CD8-positive, alpha-beta memory T cell (primary cell): ENCODE data around the gene ANKRD40CL. TPM values are rescaled to one million over a fixed set of nuclear protein-coding genes. Genes with fewer than 3 reads are reported as not detected.

Experiments
- CTCF ChIA-PET: fragments of 350-600 bp; sonication (Branson Sonifier 250); formaldehyde crosslinking; loops from one replicate; lab custom pipeline; 2021; ENCODE audit warnings: antibody characterized with exemption; lab: Charles Lee
- POLR2A ChIA-PET: fragments of 350-600 bp; sonication (Branson Sonifier 250); formaldehyde crosslinking; loops from one replicate; lab custom pipeline; 2021; ENCODE audit warnings: antibody characterized with exemption; lab: Charles Lee
- DNase-seq, 5 donors: peaks; one replicate each; pipeline versions ENCODE4 v3.0.0 to v3.0.0-alpha.2; 2020 to 2022; ENCODE audit warnings: mixed read lengths in 1 of 5
- H3K27ac ChIP-seq: one replicate; pipeline ENCODE4 v1.7.0; 2013; ENCODE audit warnings: low read depth, mild to moderate bottlenecking, low read length, moderate library complexity
- H3K27me3 ChIP-seq: 2 replicates; pipeline ENCODE4 v1.7.0; 2013; ENCODE audit warnings: low read length, mild to moderate bottlenecking; ENCODE audit not compliant: insufficient read depth, poor library complexity, severe bottlenecking
- H3K36me3 ChIP-seq: 2 replicates; pipeline ENCODE4 v1.7.0; 2013; ENCODE audit warnings: mild to moderate bottlenecking, low read length, moderate library complexity; ENCODE audit not compliant: insufficient read depth
- H3K4me1 ChIP-seq: 2 replicates; pipeline ENCODE4 v1.7.0; 2013; ENCODE audit warnings: mild to moderate bottlenecking, low read length, moderate library complexity; ENCODE audit not compliant: insufficient read depth
- H3K4me3 ChIP-seq: 2 replicates; pipeline ENCODE4 v1.7.0; 2013; ENCODE audit warnings: mild to moderate bottlenecking, low read length
- H3K9me3 ChIP-seq: 2 replicates; pipeline ENCODE4 v1.7.0; 2013; ENCODE audit warnings: mild to moderate bottlenecking, low read length
- H3K27ac Mint-ChIP-seq, 8 donors: one replicate each; pipeline ENCODE4 v1.8.0; 2020 to 2021; ENCODE audit warnings: mixed read lengths in 8 of 8, mild to moderate bottlenecking in 6 of 8, inconsistent platforms in 3 of 8, moderate library complexity in 3 of 8
- H3K27me3 Mint-ChIP-seq, 2 donors: one replicate each; pipeline ENCODE4 v1.8.0; 2020 to 2021; ENCODE audit warnings: mixed read lengths in 2 of 2, mild to moderate bottlenecking in 1 of 2, moderate library complexity in 1 of 2
- H3K36me3 Mint-ChIP-seq, 3 donors: one replicate each; pipeline ENCODE4 v1.8.0; 2020 to 2021; ENCODE audit warnings: mixed read lengths in 3 of 3, inconsistent platforms in 1 of 3, mild to moderate bottlenecking in 1 of 3
- H3K4me1 Mint-ChIP-seq, 3 donors: one replicate each; pipeline ENCODE4 v1.8.0; 2020 to 2021; ENCODE audit warnings: mixed read lengths in 3 of 3, inconsistent platforms in 1 of 3, mild to moderate bottlenecking in 1 of 3
- H3K4me3 Mint-ChIP-seq, 7 donors: one replicate each; pipeline ENCODE4 v1.8.0; 2020 to 2021; ENCODE audit warnings: mixed read lengths in 7 of 7, mild to moderate bottlenecking in 6 of 7, moderate library complexity in 4 of 7, inconsistent platforms in 2 of 7
- H3K9me3 Mint-ChIP-seq, 5 donors: one replicate each; pipeline ENCODE4 v1.8.0; 2020 to 2022; ENCODE audit warnings: mixed read lengths in 5 of 5, mild to moderate bottlenecking in 3 of 5, moderate library complexity in 2 of 5, inconsistent platforms in 1 of 5
- polyA plus RNA-seq: library from polyadenylated mRNA; unstranded; fragments of 300-500 nt; fragmentation: Illumina TruSeq; gene quantifications from one replicate; pipeline ENCODE4 v1.2.3, GENCODE V29; 2021
- total RNA-seq, 2 experiments: library from RNA; stranded (reverse); gene quantifications; one replicate each; pipeline ENCODE4 v1.2.3, GENCODE V29; 2021

ANKRD40CL gene
- total and polyA plus RNA-seq, 3 experiments from 2014 or later: not detected

DNA sequence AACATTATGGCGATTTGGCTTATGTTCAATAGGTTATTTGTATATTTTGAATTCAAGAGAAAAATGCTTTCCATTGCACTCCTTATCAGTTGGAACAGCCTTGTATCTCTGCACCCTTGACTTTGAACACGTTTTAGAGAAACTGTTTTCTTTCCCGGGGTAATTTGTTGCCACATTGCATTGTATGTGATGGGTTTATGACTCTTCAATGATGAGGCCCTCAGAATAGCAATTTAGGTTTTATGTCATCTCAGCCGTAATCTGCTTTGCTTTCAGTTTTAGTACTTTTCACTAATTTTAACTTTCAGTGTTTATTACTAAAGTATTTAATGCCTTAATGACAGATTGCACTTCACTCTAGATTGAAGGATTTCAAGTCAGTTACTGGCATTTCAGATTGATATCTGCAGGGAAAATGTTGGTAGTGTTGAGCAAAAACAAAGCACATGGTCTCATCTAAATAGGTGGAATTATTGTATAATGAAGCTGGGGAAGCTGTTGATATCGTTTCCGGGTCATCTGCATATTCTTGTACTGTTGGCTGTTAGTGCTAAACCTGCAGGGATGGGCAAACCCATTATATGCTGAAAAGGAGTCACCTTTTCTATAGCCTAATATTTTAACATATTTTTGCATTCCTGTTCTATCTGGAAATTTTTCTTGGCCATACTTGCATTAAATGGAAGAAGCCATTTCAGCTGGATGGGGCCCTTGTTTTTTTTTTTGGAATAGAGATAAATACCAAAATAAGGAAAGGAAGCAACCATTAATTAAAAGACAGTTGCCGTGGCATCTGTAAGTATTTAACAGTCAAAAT lies 45.9 kb downstream of the ANKRD40CL start:
- H3K4me3 ChIP-seq: peak overlapping the region; percentile 88
- H3K27ac ChIP-seq: peak overlapping the region; percentile 90
- no peaks in the 10 kb centered on the region for H3K9me3 ChIP-seq
- H3K27me3 ChIP-seq: no peaks in the 10 kb centered on the region
- H3K9me3 Mint-ChIP-seq: no peaks in the 10 kb centered on the region
- H3K4me1 ChIP-seq: peaks cover 55% of the 10 kb centered on the region
- H3K36me3 ChIP-seq: no peaks in the 10 kb centered on the region
- ChIA-PET POLR2A (interaction anchor here (0.6 kb wide), 1 partner anchor 14 kb away, joined by 3 read pairs; the partner anchor contains the start of gene ANKRD40), CTCF (no interaction called here)
- peaks cover 31 to 58% (median 57%) of the 10 kb centered on the region in 3 donors for H3K4me1 Mint-ChIP-seq
- peaks cover 0 to 1% of the 10 kb centered on the region in 2 donors for H3K27me3 Mint-ChIP-seq
- DNase-seq: peak in 2 of 5 donors; percentile 21 to 31
- peak overlapping the region; percentile 57 to 100 (median 98) for H3K27ac Mint-ChIP-seq
- peak overlapping the region; percentile 81 to 99 (median 98) for H3K4me3 Mint-ChIP-seq
- H3K36me3 Mint-ChIP-seq: peaks cover 0 to 25% (median 0%) of the 10 kb centered on the region in 3 donors

DNA sequence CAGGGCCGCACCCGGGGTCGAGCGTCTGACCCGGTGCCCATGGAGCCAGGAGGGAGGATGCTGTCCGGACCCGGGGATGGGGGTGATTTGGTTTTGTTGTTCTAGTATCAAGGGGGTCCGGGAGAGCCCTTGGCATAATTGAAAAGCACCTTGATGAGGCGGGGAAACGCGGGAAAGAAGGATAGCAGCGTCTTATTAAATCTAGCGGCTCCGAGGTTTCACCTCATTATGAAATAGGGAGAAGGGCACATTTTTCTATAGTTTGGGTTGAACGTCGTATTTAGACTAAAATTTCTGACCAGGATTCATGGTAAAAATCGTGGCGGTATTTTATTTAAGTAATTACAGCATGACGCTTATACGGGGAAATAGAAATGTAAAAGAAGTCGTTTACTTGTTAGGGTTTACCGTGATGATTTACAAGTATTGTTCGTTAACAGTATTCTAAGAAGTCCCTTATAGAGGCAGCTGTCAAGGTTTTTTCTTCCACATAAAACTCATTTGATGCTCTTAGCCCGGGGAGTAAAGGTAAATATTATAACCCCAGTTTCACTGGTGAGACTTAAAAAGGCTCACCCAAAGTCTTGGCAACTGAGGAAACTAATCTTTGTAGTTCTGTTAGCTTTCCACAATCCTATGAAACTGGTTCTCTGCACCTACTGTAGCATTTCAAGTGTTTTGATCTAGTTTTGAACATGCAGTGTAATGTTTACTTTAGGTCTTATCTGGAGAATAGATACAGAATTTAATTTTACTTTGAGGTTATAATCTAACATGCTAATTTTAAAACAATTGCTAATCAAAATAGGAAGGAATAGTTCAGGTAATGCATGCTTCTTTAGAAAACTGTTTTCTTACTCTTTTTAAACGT lies 47.2 kb downstream of the ANKRD40CL start:
- peaks cover 0 to 23% (median 0%) of the 10 kb centered on the region in 3 donors for H3K36me3 Mint-ChIP-seq

DNA sequence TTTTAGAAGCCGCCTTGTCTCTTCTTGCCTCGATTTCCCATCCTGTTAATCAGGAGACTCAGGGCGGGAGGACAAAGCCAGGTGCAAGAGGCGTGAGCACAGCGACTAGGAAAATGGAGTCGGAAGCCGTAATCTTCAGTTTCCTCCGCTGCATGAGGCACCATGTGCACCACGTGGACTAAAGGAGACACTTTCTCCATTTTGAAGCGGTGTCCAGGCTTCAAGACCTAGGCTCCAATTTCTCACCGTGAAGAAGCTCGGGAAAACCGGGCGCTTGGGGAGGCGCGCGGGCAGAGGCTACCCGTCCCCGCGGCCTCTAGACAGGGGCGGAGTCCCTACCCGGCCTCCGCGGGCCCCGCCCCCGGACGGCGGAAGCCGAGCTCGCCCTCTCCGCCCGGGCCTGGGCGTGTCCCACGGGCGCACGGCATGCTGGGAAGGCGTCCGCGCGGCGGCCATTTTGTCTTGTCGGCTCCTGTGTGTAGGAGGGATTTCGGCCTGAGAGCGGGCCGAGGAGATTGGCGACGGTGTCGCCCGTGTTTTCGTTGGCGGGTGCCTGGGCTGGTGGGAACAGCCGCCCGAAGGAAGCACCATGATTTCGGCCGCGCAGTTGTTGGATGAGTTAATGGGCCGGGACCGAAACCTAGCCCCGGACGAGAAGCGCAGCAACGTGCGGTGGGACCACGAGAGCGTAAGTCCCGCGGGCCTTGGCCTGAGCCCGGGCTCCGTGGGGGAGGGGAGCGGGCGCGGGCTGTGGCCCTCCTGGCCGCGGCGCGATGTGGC lies 48.0 kb downstream of the ANKRD40CL start, which contains the start of gene LUC7L3:
Gene LUC7L3, plus strand, starts transcription at position 460 of the 780 bp plus-strand sequence. Its CDS starts 130 bp downstream, at position 590.
- H3K4me3 Mint-ChIP-seq: peak within 1 kb of the TSS; percentile 81 to 99 (median 98)
- DNase-seq: peak; percentile 89 to 95 (median 91)
- Histone ChIP-seq H3K27me3 (no peaks in the 10 kb centered on the region), H3K27ac (peak within 1 kb of the TSS; percentile 90), H3K36me3 (no peaks in the 10 kb centered on the region), H3K4me3 (peak within 1 kb of the TSS; percentile 88), H3K4me1 (peaks cover 36% of the 10 kb centered on the region), H3K9me3 (no peaks in the 10 kb centered on the region)
- H3K9me3 Mint-ChIP-seq: no peaks in the 10 kb centered on the region
- peaks cover 23 to 47% (median 38%) of the 10 kb centered on the region in 3 donors for H3K4me1 Mint-ChIP-seq
- peaks cover 0 to 1% of the 10 kb centered on the region in 2 donors for H3K27me3 Mint-ChIP-seq
- peak within 1 kb of the TSS; percentile 86 to 100 (median 99) for H3K27ac Mint-ChIP-seq
- ChIA-PET POLR2A (interaction anchor here (0.5 to 2.6 kb wide), 9 partner anchors 11 to 481 kb away, joined by 3 to 43 read pairs (median 3); partner anchors contain the start of gene ANKRD40), CTCF (interaction anchor here (0.6 kb wide), 1 partner anchor 19 kb away, joined by 4 read pairs; no protein-coding TSS in a partner anchor)
- H3K36me3 Mint-ChIP-seq: peaks cover 0 to 23% (median 0%) of the 10 kb centered on the region in 3 donors

More for the DNA sequence above, 47.2 kb downstream of the ANKRD40CL start:
- Mint-ChIP-seq H3K9me3 (no peaks in the 10 kb centered on the region), H3K4me1 (peaks cover 26 to 52% (median 46%) of the 10 kb centered on the region in 3 donors), H3K27me3 (peaks cover 0 to 1% of the 10 kb centered on the region in 2 donors), H3K27ac (peak overlapping the region; percentile 86 to 100 (median 99)), H3K4me3 (peak overlapping the region; percentile 81 to 99 (median 98))
- CTCF ChIA-PET: no interaction called here
- Histone ChIP-seq H3K36me3 (no peaks in the 10 kb centered on the region), H3K9me3 (no peaks in the 10 kb centered on the region), H3K4me3 (peak overlapping the region; percentile 88), H3K4me1 (peaks cover 43% of the 10 kb centered on the region), H3K27ac (peak overlapping the region; percentile 90), H3K27me3 (no peaks in the 10 kb centered on the region)
- POLR2A ChIA-PET: interaction anchor here (0.6 to 2.6 kb wide), 5 partner anchors 10 to 480 kb away, joined by 3 to 43 read pairs (median 4); partner anchors contain the start of gene ANKRD40
- DNase-seq: no peak

DNA sequence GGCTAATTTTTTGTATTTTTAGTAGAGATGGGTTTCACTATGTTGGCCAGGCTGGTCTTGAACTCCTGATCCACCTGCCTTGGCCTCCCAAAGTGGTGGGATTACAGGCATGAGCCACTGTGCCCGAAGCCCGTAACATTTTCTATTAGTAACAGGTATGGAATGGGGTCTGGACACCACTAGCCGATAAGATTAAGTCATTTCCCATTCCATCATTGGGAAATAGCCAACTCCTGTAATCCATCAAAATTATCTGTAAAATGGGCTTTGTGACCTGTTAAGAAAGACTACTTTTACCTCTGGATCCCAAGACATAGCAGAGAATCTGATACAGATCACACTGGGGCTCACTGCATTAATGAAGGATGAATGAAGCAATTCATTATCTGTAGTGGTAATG lies 51.8 kb downstream of the ANKRD40CL start:
- CTCF ChIA-PET: no interaction called here
- POLR2A ChIA-PET: no interaction called here

DNA sequence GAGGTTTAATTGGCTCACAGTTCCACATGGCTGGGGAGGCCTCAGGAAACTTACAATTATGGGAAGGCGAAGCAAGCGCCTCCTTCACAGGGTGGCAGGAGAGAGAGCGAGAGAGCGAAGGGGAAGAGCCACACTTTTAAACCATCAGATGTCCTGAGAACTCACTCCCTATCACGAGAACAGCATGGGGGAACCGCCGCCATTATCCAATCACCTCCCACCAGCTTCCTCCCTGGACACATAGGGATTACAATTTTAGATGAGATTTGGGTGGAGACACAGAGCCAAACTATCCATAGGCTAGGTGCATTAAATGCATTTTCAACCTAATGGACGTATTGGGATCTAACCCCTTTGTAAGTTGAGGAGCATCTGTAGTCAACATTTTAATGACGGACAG lies 54.7 kb downstream of the ANKRD40CL start:
- Histone ChIP-seq H3K4me3 (no peak overlapping the region), H3K9me3 (no peaks in the 10 kb centered on the region), H3K4me1 (peaks cover 15% of the 10 kb centered on the region), H3K36me3 (no peaks in the 10 kb centered on the region), H3K27me3 (no peaks in the 10 kb centered on the region), H3K27ac (no peak overlapping the region)
- ChIA-PET CTCF (no interaction called here), POLR2A (no interaction called here)
- DNase-seq: no peak
- H3K27me3 Mint-ChIP-seq: no peaks in the 10 kb centered on the region
- H3K4me3 Mint-ChIP-seq: no peak overlapping the region
- no peaks in the 10 kb centered on the region for H3K9me3 Mint-ChIP-seq
- no peak overlapping the region for H3K27ac Mint-ChIP-seq
- H3K36me3 Mint-ChIP-seq: peaks cover 0 to 4% (median 0%) of the 10 kb centered on the region in 3 donors
- H3K4me1 Mint-ChIP-seq: peaks cover 15 to 26% (median 24%) of the 10 kb centered on the region in 3 donors

More for the DNA sequence above, 51.8 kb downstream of the ANKRD40CL start:
- no peak overlapping the region for H3K4me3 ChIP-seq
- H3K36me3 Mint-ChIP-seq: peaks cover 0 to 11% (median 0%) of the 10 kb centered on the region in 3 donors
- no peak overlapping the region for H3K4me3 Mint-ChIP-seq
- no peaks in the 10 kb centered on the region for H3K9me3 Mint-ChIP-seq
- H3K36me3 ChIP-seq: no peaks in the 10 kb centered on the region
- H3K4me1 ChIP-seq: peaks cover 5% of the 10 kb centered on the region
- H3K27me3 Mint-ChIP-seq: peaks cover 0 to 1% of the 10 kb centered on the region in 2 donors
- no peaks in the 10 kb centered on the region for H3K27me3 ChIP-seq
- DNase-seq: no peak
- H3K27ac Mint-ChIP-seq: peak overlapping the region in 1 of 8 donors; percentile 36
- no peak overlapping the region for H3K27ac ChIP-seq
- peaks cover 3 to 12% (median 7%) of the 10 kb centered on the region in 3 donors for H3K4me1 Mint-ChIP-seq
- H3K9me3 ChIP-seq: no peaks in the 10 kb centered on the region

Other genes starting within 250 kb of the ANKRD40CL start
- gene EPN3, start 234.8 kb downstream of the ANKRD40CL start, total RNA-seq: not detected
- not detected for gene EPN3, start 234.8 kb downstream of the ANKRD40CL start, polyA plus RNA-seq
- gene SPATA20, start 220.3 kb downstream of the ANKRD40CL start, total RNA-seq: 10 to 100 TPM; 34.7 to 42.9 TPM
- 11.0 TPM for gene SPATA20, start 220.3 kb downstream of the ANKRD40CL start, polyA plus RNA-seq
- under 1 TPM in 1 of 2 experiments, not detected in 1; 0.07 TPM for gene CACNA1G, start 206.8 kb downstream of the ANKRD40CL start, total RNA-seq
- not detected for gene CACNA1G, start 206.8 kb downstream of the ANKRD40CL start, polyA plus RNA-seq
- gene ABCC3, start 132.6 kb downstream of the ANKRD40CL start, total RNA-seq: under 1 TPM; 0.37 to 0.69 TPM
- gene ABCC3, start 132.6 kb downstream of the ANKRD40CL start, polyA plus RNA-seq: not detected
- gene ANKRD40, start 59.6 kb downstream of the ANKRD40CL start, total RNA-seq: 10 to 100 TPM; 48.2 to 48.5 TPM
- gene ANKRD40, start 59.6 kb downstream of the ANKRD40CL start, polyA plus RNA-seq: 6.6 TPM
- gene LUC7L3, start 47.9 kb downstream of the ANKRD40CL start, total RNA-seq: 100 to 1,000 TPM; 113 to 120 TPM
- 72.5 TPM for gene LUC7L3, start 47.9 kb downstream of the ANKRD40CL start, polyA plus RNA-seq
- not detected for gene WFIKKN2, start 68.1 kb upstream of the ANKRD40CL start, total RNA-seq
- not detected for gene WFIKKN2, start 68.1 kb upstream of the ANKRD40CL start, polyA plus RNA-seq
- 10 to 100 TPM; 32.6 to 34.5 TPM for gene TOB1, start 98.8 kb upstream of the ANKRD40CL start, total RNA-seq
- gene TOB1, start 98.8 kb upstream of the ANKRD40CL start, polyA plus RNA-seq: 53.4 TPM